HG02884 (cell line): Measurements from ENCODE around the gene CATSPER1.
"Not testable (repeated sequence)": the region's sequence is repeated elsewhere in the genome, so short reads cannot be mapped to it uniquely, and the experiment has no call there.

Source experiments
- ATAC-seq: cut with Tn5 transposase; IDR thresholded peaks from one replicate; pipeline ENCODE4 v1.9.1; 2021; ENCODE audit warnings: mild to moderate bottlenecking, moderate library complexity; ENCODE audit not compliant: unreplicated experiment

The CATSPER1 gene

GRCh38 chr11:66051766-66052663 is 25.7 kb upstream of the CATSPER1 start, which contains the start of gene SF3B2:
Gene SF3B2, plus strand, starts transcription at chr11:66052364. Its CDS starts 21 bp downstream, at chr11:66052385.
- peak; percentile 93 for ATAC-seq

GRCh38 chr11:66051371-66051765 is 25.1 kb upstream of the CATSPER1 start:
- ATAC-seq, result no peak

GRCh38 chr11:66050581-66051231 is 24.4 kb upstream of the CATSPER1 start:
- no peak for ATAC-seq

DNA sequence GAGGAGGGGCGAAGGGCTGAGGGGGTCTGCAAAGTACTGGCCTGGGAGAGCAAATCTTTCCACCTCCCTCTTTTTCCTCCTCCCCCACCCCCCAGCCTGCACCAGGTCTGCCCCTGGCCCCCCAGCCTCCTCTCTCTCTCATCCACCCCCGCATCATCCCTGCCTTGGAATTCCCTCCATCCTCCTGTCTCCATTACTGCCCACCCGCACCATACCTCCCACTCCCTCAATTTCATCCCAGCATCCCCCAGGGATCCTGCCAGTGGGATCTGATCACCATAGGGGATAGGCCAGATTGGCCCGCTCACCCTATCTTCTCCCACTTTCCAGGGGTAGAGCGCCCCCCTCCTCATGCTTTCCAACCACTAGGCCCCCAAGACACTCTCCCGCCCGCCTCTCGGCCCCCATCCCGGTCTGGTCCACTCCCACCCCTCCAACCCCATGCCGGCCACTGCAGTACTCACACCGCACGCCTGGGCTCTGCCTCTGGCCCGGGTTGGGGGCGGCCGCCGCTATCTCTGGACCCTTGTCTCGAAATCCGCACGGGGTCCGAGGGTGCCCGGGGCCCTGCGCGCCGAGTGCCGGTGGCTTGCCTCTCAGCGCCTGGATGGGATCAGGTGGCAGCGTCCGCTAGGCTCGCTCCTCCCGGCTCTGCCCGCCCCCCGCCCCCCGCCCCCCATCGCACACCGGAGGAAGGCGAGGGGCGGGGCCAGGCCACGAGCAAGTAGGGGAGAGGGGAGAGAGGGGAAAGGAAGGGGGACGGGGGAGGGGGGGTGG is 22.5 kb upstream of the CATSPER1 start, which contains the start of gene GAL3ST3:
Gene GAL3ST3 (minus strand): TSS at position 615 of the 777 bp plus-strand sequence. CDS start 3,746 bp downstream, outside the sequence.
- ATAC-seq, result no peak

DNA sequence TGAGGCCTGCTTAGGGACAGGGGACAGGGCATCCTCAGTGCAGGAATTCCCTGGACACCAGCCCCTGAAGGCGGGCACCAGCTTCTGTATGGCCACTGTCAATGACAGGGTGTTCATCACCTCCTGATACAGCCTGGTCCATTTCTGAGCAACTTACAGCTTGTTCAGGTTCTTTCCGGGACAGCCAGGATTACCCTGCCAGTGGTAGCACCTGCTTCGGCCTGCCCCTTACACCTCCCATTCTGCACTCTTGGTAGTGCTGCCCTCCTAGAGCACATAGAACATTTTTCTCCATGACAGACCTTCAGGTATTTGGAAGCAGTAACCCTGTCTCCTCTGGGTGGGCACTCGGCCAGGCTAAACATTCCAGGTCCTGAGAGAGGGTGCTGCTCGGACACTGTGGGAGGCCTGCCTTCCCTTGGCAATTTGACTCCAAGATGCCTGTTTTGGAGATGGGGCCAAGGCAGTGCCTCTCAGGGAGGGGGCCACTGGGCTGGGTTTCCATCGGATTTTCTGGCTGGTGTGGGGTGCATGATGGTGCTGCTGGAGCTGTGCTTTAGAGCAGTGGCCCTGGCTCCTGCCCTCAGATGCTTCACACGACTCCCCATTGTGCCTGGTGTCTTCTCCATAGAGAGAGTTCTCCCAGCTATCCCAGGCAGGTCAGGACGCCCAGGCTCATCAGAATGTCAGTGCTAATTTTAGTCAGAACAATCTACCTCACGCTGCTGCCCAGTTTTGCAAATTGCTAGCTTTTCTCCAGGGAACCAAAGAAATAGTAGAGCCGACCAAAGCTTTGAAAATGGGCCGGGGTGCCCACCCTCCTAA is 21.5 kb upstream of the CATSPER1 start:
- no peak for ATAC-seq

GRCh38 chr11:66046901-66047300 is 20.6 kb upstream of the CATSPER1 start:
- no peak for ATAC-seq

DNA sequence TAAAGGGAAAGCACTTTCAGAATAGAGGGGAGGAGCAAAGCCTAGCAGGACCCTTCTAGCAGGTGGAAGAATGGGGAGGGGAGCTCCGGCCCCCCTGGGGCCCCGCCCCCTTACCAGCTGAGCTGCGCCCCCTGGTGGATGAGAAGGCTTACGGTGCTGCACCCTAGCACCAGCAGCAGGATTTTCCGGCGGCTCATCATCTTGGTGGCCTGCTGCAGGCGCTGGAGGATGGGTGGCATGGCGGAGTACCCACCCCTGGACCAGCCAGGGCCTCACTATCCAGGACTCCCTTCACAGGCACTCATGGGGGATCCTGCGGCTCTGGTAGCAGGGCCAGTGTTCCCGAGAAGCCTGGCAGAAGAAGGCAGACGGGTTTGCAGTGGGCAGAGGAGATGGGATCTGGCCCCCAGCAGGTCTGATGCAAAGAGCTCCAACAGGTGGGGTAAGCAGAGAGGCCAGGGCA is 18.9 kb upstream of the CATSPER1 start:
- ATAC-seq, result no peak

DNA sequence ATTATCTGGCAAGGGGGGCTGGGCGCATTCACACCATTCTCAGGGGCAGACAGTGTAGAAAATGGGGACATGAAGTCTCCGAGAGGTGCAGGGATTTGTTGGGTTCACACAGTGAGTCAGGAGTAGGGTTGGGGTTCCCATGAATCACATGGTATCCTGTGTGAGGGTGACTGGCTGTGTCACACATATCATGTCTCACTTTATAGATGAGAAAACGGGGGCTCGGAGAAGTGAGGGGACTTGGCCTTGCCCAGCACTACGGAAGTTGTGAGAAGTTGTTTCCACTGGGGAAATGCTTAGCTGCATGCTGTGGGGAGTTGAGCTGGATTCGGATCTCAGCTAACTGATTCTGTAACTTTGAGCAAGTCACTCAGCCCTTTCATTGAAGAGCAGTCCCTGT is 18.5 kb upstream of the CATSPER1 start:
- ATAC-seq, result no peak

GRCh38 chr11:66042996-66043906 is 17.0 kb upstream of the CATSPER1 start:
- no peak for ATAC-seq

DNA sequence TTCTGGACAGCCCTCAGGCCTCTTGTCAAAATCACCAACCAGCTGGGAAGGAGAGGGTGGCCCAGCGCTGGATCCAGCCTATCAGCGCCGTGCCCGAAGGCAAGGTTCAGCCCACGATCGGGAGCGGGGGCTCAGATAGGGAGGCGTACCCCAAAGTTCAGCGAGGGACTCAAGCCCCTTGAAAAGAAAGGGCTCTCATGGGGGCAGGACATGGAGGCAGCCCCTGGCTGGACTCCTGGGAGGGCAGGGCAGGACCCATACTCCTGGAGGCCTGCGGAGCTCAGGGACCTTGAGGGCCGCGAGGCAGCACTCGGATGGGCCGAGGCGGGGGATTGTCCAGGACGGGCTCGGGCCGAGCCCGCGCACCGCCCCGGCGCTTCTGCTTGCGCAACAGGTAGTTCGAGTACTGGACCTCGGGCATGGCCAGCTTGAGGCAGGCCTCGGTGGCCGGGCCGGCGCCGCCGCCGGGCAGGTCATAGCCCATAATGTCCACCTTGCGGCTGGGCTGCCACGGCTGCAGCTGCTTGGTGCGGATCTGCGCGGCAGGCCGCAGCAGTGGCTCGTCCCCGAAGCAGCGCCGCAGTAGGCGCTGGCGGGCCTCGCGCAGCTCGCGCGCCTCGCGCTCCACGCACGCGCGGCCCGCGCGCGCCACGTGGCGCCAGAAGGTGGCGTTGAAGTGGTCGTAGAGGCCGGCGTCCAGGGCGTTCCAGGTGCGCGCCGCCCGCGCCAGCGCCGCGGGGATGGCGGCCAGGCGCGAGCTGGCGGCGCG is 16.1 kb upstream of the CATSPER1 start:
- ATAC-seq, result no peak

GRCh38 chr11:66039765-66040164 is 13.5 kb upstream of the CATSPER1 start:
- ATAC-seq, result no peak

- ATAC-seq, result no peak
These were observed 11.0 kb upstream of the CATSPER1 start for GRCh38 chr11:66037327-66037726.

DNA sequence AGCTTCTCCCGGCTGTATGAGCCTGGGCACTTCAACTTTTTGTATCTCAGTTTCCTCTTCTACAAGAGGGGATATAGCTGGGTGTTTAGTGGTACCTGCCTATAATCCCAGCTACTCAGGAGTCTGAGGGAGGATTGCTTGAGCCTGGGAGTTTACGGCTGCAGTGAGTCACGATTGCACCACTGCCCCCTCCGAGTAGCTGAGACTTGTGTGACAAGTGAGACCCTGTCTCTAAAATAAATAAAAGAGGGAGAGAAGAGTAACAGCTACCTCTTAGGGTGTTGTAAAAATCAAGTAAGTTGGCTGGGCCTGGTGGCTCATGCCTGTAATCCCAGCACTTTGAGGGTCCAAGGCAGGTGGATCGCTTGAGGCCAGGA is 10.0 kb upstream of the CATSPER1 start:
- no peak for ATAC-seq

DNA sequence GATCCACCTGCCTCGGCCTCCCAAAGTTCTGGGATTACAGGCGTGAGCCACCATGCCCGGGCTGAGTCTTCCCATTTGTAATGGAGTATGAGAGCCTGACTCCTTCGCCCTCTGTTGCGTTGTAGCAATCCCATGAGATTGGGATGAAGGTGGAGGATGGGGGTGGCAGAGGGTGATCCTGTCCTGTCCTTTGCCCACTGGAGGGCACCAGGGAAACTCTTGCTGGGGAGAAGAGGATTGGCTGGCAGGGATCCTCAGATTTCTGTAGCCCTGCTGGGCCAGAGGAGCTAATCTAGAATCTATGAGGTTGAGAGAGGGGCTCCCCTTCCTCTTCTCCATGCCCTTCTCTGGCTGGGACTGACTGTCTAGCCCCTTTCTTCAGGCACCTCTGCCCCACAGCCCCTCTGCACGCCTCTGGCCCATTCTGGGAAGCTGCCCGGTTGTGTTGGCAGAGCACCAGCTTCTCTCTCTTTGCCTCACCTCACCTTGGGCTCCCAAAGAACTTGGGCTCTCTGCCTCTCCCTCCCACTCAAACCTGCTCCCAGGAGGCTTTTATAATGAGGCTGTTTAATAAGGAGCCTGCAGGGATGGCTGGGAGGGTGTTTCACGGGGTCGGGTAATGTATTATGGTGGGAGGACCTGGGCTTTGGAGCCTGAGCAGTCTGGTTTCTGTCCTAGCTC is 9.5 kb upstream of the CATSPER1 start:
- ATAC-seq, result no peak

DNA sequence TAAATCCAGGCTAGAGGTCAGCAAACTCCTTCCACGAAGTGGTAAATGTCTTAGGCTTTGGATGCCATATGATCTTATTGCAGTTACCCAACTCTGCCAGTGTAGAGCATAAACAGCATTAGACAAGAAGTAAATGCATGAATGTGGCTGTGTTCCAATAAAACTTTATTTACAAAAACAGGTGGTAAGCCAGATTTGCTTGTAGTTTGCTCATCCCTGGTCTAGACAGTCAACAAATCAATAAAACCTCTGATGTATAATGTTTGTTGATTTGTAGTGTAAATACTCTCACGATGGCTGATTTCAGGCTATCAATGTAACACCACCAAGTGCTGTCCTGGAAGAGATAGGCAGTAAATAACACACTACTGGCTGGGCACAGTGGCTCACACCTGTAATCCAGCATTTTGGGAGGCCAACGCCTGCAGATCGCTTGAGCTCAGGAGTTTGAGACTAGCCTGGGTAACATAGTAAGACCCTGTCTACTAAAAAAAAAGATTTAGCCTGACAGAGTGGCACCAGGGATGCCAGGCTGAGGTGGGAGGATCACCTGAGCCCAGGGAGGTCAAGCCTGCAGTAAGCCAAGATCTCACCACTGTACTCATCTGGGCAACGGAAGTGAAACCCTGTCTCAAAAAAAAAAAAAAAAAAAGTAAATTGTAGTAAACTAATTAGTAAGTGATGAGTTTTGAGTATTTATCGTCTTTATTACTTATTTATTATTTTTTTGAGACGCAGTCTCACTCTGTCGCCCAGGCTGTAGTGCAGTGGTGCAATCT is 6.9 kb upstream of the CATSPER1 start:
- ATAC-seq, result no peak

DNA sequence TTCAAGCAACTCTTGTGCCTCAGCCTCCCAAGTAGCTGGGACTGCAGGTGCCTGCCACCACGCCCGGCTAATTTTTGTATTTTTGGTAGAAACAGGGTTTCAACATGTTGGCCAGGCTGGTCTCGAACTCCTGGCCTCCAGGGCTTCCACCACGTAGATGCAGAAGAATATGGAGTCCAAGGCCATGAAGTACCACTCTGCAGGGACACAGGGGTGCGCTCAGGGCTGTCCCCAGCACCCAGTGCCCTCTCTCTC is 3.2 kb downstream of the CATSPER1 start:
- ATAC-seq, result not testable (repeated sequence)

GRCh38 chr11:66022401-66023185 is 3.7 kb downstream of the CATSPER1 start:
- ATAC-seq, result no peak
